Muscle layer of colon (tissue), 2 donors: ENCODE results near the gene DPEP1.
"Not testable (repeated sequence)": the region's sequence is repeated elsewhere in the genome, so short reads cannot be mapped to it uniquely, and the experiment has no call there.

ENCODE experiments used
- H3K27ac ChIP-seq: one replicate; pipeline ENCODE4 v1.7.0; 2013; ENCODE audit warnings: low read depth, mild to moderate bottlenecking, low read length, moderate library complexity
- H3K27me3 ChIP-seq, 2 donors: one replicate each; pipeline ENCODE4 v1.7.0; 2013; ENCODE audit warnings: low read length in 2 of 2, mild to moderate bottlenecking in 2 of 2; ENCODE audit not compliant: insufficient read depth in 2 of 2, control insufficient read depth in 1 of 2
- H3K36me3 ChIP-seq: one replicate; pipeline ENCODE4 v1.7.0; 2013; ENCODE audit warnings: mild to moderate bottlenecking, low read length; ENCODE audit not compliant: insufficient read depth
- H3K4me1 ChIP-seq: one replicate; pipeline ENCODE4 v1.7.0; 2013; ENCODE audit warnings: mild to moderate bottlenecking, low read length; ENCODE audit not compliant: insufficient read depth
- H3K4me3 ChIP-seq, 2 donors: one replicate each; pipeline ENCODE4 v1.7.0; 2013; ENCODE audit warnings: low read length in 2 of 2, low read depth in 1 of 2, mild to moderate bottlenecking in 1 of 2, moderate library complexity in 1 of 2
- H3K9ac ChIP-seq: one replicate; pipeline ENCODE4 v1.7.0; 2013; ENCODE audit warnings: low read length
- H3K9me3 ChIP-seq: one replicate; pipeline ENCODE4 v1.7.0; 2013; ENCODE audit warnings: mild to moderate bottlenecking, low read length
- donor health status: abdominal sarcoma.
- donor health status: Adenocarcinoma of cecum.

DPEP1 gene

GRCh38 chr16:89613231-89613953, at the start of gene DPEP1:
Gene DPEP1, plus strand, starts transcription at chr16:89613642. Its CDS starts 16,769 bp downstream, at chr16:89630411.
- Histone ChIP-seq H3K4me1 (no peaks in the 10 kb centered on the region), H3K27me3 (peaks cover 0 to 37% of the 10 kb centered on the region in 2 donors), H3K4me3 (no peak within 1 kb of the TSS)

DNA sequence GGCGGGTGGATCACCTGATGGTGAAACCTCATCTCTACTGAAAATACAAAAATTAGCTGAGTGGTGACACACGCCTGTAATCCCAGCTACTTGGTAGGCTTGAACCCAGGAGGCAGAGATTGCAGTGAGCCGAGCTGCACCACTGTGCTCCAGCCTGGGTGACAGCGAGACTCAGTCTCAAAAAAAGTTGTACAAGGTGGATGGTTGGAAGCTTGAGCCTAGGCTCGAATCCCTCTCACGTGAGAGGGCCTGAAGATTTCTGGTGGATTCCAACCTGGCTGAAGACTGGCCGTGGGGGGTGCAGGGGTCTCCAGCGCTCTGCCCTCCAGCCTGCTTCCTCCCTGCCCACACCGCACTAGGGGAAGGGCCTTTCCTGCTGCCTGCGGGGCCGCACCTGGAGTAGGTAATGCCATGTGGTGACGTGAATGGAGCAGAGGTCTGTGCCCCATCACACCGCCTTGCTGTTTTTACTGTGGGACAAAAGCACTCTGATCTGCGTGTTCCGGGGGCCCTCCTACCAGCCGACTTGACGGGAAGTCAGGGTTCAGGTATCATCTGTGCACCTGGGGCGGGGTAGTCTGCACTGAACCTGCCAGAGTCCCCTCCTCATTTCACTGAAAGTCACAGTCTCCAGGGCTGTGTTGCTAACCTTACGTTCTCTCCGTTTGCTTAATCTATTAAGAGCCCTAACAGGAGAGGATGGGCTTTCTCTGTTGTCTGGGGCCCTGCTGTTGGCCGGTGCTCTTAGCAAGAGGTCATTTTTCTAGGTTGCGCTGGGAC, 48.8 kb upstream of the DPEP1 start:
- Histone ChIP-seq H3K9me3 (no peaks in the 10 kb centered on the region), H3K4me1 (peaks cover 28% of the 10 kb centered on the region), H3K27ac (no peak overlapping the region), H3K4me3 (no peak overlapping the region), H3K9ac (no peak overlapping the region), H3K27me3 (peaks cover 0 to 4% of the 10 kb centered on the region in 2 donors), H3K36me3 (peaks cover 37% of the 10 kb centered on the region)

More at GRCh38 chr16:89613231-89613953, at the start of gene DPEP1:
- no peak within 1 kb of the TSS for H3K27ac ChIP-seq
- H3K9ac ChIP-seq = no peak within 1 kb of the TSS
- H3K9me3 ChIP-seq = no peaks in the 10 kb centered on the region
- H3K36me3 ChIP-seq = no peaks in the 10 kb centered on the region

GRCh38 chr16:89565256-89565505, 48.3 kb upstream of the DPEP1 start:
- no peak overlapping the region for H3K27ac ChIP-seq
- H3K4me1 ChIP-seq = peaks cover 26% of the 10 kb centered on the region
- peak overlapping the region in 1 of 2 donors; percentile 47 for H3K4me3 ChIP-seq

GRCh38 chr16:89565506-89566372, 47.7 kb upstream of the DPEP1 start:
- peak overlapping the region in 1 of 2 donors; percentile 47 for H3K4me3 ChIP-seq
- no peak overlapping the region for H3K9ac ChIP-seq
- no peaks in the 10 kb centered on the region for H3K9me3 ChIP-seq
- H3K4me1 ChIP-seq = peaks cover 26% of the 10 kb centered on the region
- H3K36me3 ChIP-seq = peaks cover 37% of the 10 kb centered on the region
- no peak overlapping the region for H3K27ac ChIP-seq
- peaks cover 0 to 14% of the 10 kb centered on the region in 2 donors for H3K27me3 ChIP-seq

More at GRCh38 chr16:89565256-89565505, 48.3 kb upstream of the DPEP1 start:
- no peaks in the 10 kb centered on the region for H3K9me3 ChIP-seq
- H3K27me3 ChIP-seq = peaks cover 0 to 9% of the 10 kb centered on the region in 2 donors
- H3K9ac ChIP-seq = no peak overlapping the region
- H3K36me3 ChIP-seq = peaks cover 37% of the 10 kb centered on the region

DNA sequence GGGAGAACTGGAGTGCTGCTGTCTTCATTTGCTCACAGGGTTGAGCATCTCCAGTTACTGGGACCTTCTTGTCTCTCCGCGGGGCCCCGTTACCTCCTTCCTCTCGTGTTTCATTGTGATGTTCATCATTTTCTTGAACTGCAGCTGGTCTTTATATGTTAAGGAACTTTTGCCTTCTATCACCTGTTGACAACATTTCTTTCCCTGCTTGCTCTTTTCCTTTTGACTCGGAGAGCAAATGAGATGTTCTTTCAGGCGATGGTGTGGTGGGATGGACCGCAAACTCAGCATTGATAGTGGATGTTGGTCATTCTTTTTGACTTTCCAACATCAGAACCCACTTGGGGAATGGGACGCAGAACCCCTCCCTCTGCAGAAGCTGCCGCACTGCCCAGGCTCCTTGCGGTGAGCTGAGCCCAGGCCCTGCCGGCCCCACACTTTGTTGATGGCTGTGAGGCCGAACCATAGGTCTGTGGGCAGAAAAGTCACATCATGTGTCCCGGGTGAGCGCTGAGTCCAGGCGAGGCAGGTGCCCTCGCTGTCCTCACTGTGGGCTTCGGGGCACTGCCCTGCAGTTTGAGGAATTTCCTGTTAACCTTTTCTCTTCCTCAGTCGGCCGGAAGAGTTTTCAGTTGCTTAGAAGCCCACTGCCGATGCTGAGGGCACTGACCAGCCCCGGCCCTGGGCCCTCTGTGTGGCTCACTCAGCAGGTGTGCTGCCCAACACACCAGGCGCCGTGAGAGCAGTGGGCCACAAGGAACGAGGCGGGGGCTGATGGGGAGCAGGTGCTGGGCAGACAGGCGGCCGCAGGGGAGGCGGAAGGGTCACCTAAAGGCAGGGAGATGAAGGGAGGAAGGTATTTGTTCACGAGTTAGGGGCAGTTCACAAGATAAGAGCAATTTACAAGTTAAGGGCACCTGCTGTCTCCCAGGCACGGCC, 45.5 kb upstream of the DPEP1 start:
- Histone ChIP-seq H3K9ac (no peak overlapping the region), H3K27ac (no peak overlapping the region), H3K27me3 (peaks cover 3 to 28% of the 10 kb centered on the region in 2 donors), H3K4me1 (peaks cover 17% of the 10 kb centered on the region), H3K36me3 (peaks cover 19% of the 10 kb centered on the region), H3K4me3 (no peak overlapping the region), H3K9me3 (no peaks in the 10 kb centered on the region)

- H3K4me1 ChIP-seq = peaks cover 12% of the 10 kb centered on the region
- H3K9ac ChIP-seq = no peak overlapping the region
- H3K27ac ChIP-seq = no peak overlapping the region
- peaks cover 18 to 44% of the 10 kb centered on the region in 2 donors for H3K27me3 ChIP-seq
- H3K9me3 ChIP-seq = no peaks in the 10 kb centered on the region
- no peak overlapping the region for H3K4me3 ChIP-seq
- peaks cover 1% of the 10 kb centered on the region for H3K36me3 ChIP-seq
Measured at GRCh38 chr16:89569506-89570341, 43.7 kb upstream of the DPEP1 start.

- Histone ChIP-seq H3K4me3 (no peak overlapping the region), H3K4me1 (peaks cover 9% of the 10 kb centered on the region), H3K27ac (no peak overlapping the region), H3K9ac (no peak overlapping the region), H3K36me3 (no peaks in the 10 kb centered on the region), H3K27me3 (peaks cover 18 to 51% of the 10 kb centered on the region in 2 donors), H3K9me3 (no peaks in the 10 kb centered on the region)
Measured at GRCh38 chr16:89570342-89570923, 43.0 kb upstream of the DPEP1 start.

- H3K4me3 ChIP-seq, H3K9me3 ChIP-seq, H3K27ac ChIP-seq, H3K36me3 ChIP-seq, H3K9ac ChIP-seq, H3K4me1 ChIP-seq: not testable (repeated sequence)
- peaks cover 18 to 54% of the 10 kb centered on the region in 2 donors for H3K27me3 ChIP-seq
Measured at GRCh38 chr16:89570983-89571598, 42.4 kb upstream of the DPEP1 start.

DNA sequence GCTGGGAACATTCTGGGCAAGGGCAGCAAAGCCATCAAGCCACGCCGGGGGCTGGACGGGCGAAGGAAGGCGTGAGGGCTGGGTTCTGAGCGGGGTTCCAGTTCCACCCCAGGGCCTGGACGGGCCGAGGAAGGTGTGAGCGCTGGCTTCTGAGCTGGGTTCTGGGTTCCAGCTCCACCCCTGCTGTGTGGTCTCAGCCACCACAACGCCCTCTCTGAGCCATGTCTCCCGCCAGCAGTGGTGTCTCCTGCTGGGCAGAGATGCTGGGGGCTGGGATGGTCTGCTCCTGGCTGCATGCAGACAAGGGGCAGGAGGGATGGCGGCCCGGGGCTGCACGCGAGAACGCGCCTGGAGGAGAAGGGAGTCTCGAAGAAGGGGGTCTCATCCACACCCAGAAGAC, 41.8 kb upstream of the DPEP1 start:
- H3K9ac ChIP-seq = no peak overlapping the region
- H3K4me1 ChIP-seq = no peaks in the 10 kb centered on the region
- no peak overlapping the region for H3K27ac ChIP-seq
- H3K27me3 ChIP-seq = peaks cover 18 to 60% of the 10 kb centered on the region in 2 donors
- no peak overlapping the region for H3K4me3 ChIP-seq
- no peaks in the 10 kb centered on the region for H3K36me3 ChIP-seq
- no peaks in the 10 kb centered on the region for H3K9me3 ChIP-seq
